ENCODE measurements around the gene LCN6.

LCN6 gene

GRCh38 chr9:136720251-136720897, 28.0 kb downstream of the LCN6 start:
- peaks cover 0 to 23% of the 10 kb centered on the region in 2 donors for H3K4me1 ChIP-seq (ENCODE audit: control insufficient read depth in 1 of 2, insufficient read depth in 2 of 2, low read length in 2 of 2)

GRCh38 chr9:136719195-136719880, 29.0 kb downstream of the LCN6 start:
- peaks cover 0 to 20% of the 10 kb centered on the region in 2 donors for H3K4me1 ChIP-seq (ENCODE audit: control insufficient read depth in 1 of 2, insufficient read depth in 2 of 2, low read length in 2 of 2)
- H3K9me3 ChIP-seq (ENCODE audit: control insufficient read depth in 1 of 2, low read length in 2 of 2): no peaks in the 10 kb centered on the region
- peaks cover 10 to 33% of the 10 kb centered on the region in 2 donors for H3K36me3 ChIP-seq (ENCODE audit: control insufficient read depth in 1 of 2, insufficient read depth in 2 of 2, low read length in 2 of 2)
- H3K4me3 ChIP-seq (ENCODE audit: low read depth in 1 of 2, low read length in 2 of 2): no peak overlapping the region
- H3K27me3 ChIP-seq (ENCODE audit: low read depth, low read length): no peaks in the 10 kb centered on the region
- H3K27ac ChIP-seq (ENCODE audit: low read length): no peak overlapping the region

More at GRCh38 chr9:136720251-136720897, 28.0 kb downstream of the LCN6 start:
- H3K27ac ChIP-seq (ENCODE audit: low read length): peak overlapping the region; percentile 31
- no peaks in the 10 kb centered on the region for H3K27me3 ChIP-seq (ENCODE audit: low read depth, low read length)
- no peak overlapping the region for H3K4me3 ChIP-seq (ENCODE audit: low read depth in 1 of 2, low read length in 2 of 2)
- H3K36me3 ChIP-seq (ENCODE audit: control insufficient read depth in 1 of 2, insufficient read depth in 2 of 2, low read length in 2 of 2): peaks cover 11 to 39% of the 10 kb centered on the region in 2 donors
- no peaks in the 10 kb centered on the region for H3K9me3 ChIP-seq (ENCODE audit: control insufficient read depth in 1 of 2, low read length in 2 of 2)

GRCh38 chr9:136718345-136719194, 29.8 kb downstream of the LCN6 start:
- no peak overlapping the region for H3K4me3 ChIP-seq (ENCODE audit: low read depth in 1 of 2, low read length in 2 of 2)
- peaks cover 0 to 20% of the 10 kb centered on the region in 2 donors for H3K4me1 ChIP-seq (ENCODE audit: control insufficient read depth in 1 of 2, insufficient read depth in 2 of 2, low read length in 2 of 2)
- H3K9me3 ChIP-seq (ENCODE audit: control insufficient read depth in 1 of 2, low read length in 2 of 2): no peaks in the 10 kb centered on the region
- no peak overlapping the region for H3K27ac ChIP-seq (ENCODE audit: low read length)
- H3K27me3 ChIP-seq (ENCODE audit: low read depth, low read length): peaks cover 5% of the 10 kb centered on the region
- H3K36me3 ChIP-seq (ENCODE audit: control insufficient read depth in 1 of 2, insufficient read depth in 2 of 2, low read length in 2 of 2): peaks cover 2 to 25% of the 10 kb centered on the region in 2 donors

- Histone ChIP-seq H3K4me1 (ENCODE audit: control insufficient read depth in 1 of 2, insufficient read depth in 2 of 2, low read length in 2 of 2) (peaks cover 0 to 31% of the 10 kb centered on the region in 2 donors), H3K36me3 (ENCODE audit: control insufficient read depth in 1 of 2, insufficient read depth in 2 of 2, low read length in 2 of 2) (peaks cover 0 to 14% of the 10 kb centered on the region in 2 donors), H3K27me3 (ENCODE audit: low read depth, low read length) (peaks cover 13% of the 10 kb centered on the region), H3K27ac (ENCODE audit: low read length) (no peak overlapping the region), H3K4me3 (ENCODE audit: low read depth in 1 of 2, low read length in 2 of 2) (no peak overlapping the region), H3K9me3 (ENCODE audit: control insufficient read depth in 1 of 2, low read length in 2 of 2) (no peaks in the 10 kb centered on the region)
Measured at GRCh38 chr9:136717399-136717798, 30.9 kb downstream of the LCN6 start.

- Histone ChIP-seq H3K36me3 (ENCODE audit: control insufficient read depth in 1 of 2, insufficient read depth in 2 of 2, low read length in 2 of 2) (no peaks in the 10 kb centered on the region), H3K27ac (ENCODE audit: low read length) (no peak overlapping the region), H3K4me3 (ENCODE audit: low read depth in 1 of 2, low read length in 2 of 2) (no peak overlapping the region), H3K9me3 (ENCODE audit: control insufficient read depth in 1 of 2, low read length in 2 of 2) (no peaks in the 10 kb centered on the region), H3K4me1 (ENCODE audit: control insufficient read depth in 1 of 2, insufficient read depth in 2 of 2, low read length in 2 of 2) (peaks cover 0 to 25% of the 10 kb centered on the region in 2 donors), H3K27me3 (ENCODE audit: low read depth, low read length) (peaks cover 13% of the 10 kb centered on the region)
Measured at GRCh38 chr9:136714893-136715274, 33.4 kb downstream of the LCN6 start.

GRCh38 chr9:136714096-136714892, 34.0 kb downstream of the LCN6 start:
- H3K4me3 ChIP-seq (ENCODE audit: low read depth in 1 of 2, low read length in 2 of 2): no peak overlapping the region
- H3K27me3 ChIP-seq (ENCODE audit: low read depth, low read length): peaks cover 13% of the 10 kb centered on the region
- H3K27ac ChIP-seq (ENCODE audit: low read length): no peak overlapping the region

GRCh38 chr9:136713550-136713949, 34.8 kb downstream of the LCN6 start:
- H3K4me1 ChIP-seq (ENCODE audit: control insufficient read depth in 1 of 2, insufficient read depth in 2 of 2, low read length in 2 of 2): peaks cover 0 to 17% of the 10 kb centered on the region in 2 donors
- peak overlapping the region in 1 of 2 donors; percentile 55 for H3K4me3 ChIP-seq (ENCODE audit: low read depth in 1 of 2, low read length in 2 of 2)
- H3K27me3 ChIP-seq (ENCODE audit: low read depth, low read length): peaks cover 13% of the 10 kb centered on the region
- no peaks in the 10 kb centered on the region for H3K9me3 ChIP-seq (ENCODE audit: control insufficient read depth in 1 of 2, low read length in 2 of 2)
- no peak overlapping the region for H3K27ac ChIP-seq (ENCODE audit: low read length)
- H3K36me3 ChIP-seq (ENCODE audit: control insufficient read depth in 1 of 2, insufficient read depth in 2 of 2, low read length in 2 of 2): no peaks in the 10 kb centered on the region

More at GRCh38 chr9:136714096-136714892, 34.0 kb downstream of the LCN6 start:
- Histone ChIP-seq H3K36me3 (ENCODE audit: control insufficient read depth in 1 of 2, insufficient read depth in 2 of 2, low read length in 2 of 2) (no peaks in the 10 kb centered on the region), H3K9me3 (ENCODE audit: control insufficient read depth in 1 of 2, low read length in 2 of 2) (no peaks in the 10 kb centered on the region), H3K4me1 (ENCODE audit: control insufficient read depth in 1 of 2, insufficient read depth in 2 of 2, low read length in 2 of 2) (peaks cover 0 to 19% of the 10 kb centered on the region in 2 donors)

- H3K27ac ChIP-seq (ENCODE audit: low read length): no peak overlapping the region
- H3K4me1 ChIP-seq (ENCODE audit: control insufficient read depth in 1 of 2, insufficient read depth in 2 of 2, low read length in 2 of 2): peaks cover 0 to 17% of the 10 kb centered on the region in 2 donors
- H3K36me3 ChIP-seq (ENCODE audit: control insufficient read depth in 1 of 2, insufficient read depth in 2 of 2, low read length in 2 of 2): no peaks in the 10 kb centered on the region
- H3K27me3 ChIP-seq (ENCODE audit: low read depth, low read length): peaks cover 13% of the 10 kb centered on the region
- H3K4me3 ChIP-seq (ENCODE audit: low read depth in 1 of 2, low read length in 2 of 2): peak overlapping the region in 1 of 2 donors; percentile 55
- H3K9me3 ChIP-seq (ENCODE audit: control insufficient read depth in 1 of 2, low read length in 2 of 2): no peaks in the 10 kb centered on the region
Measured at GRCh38 chr9:136712690-136713544, 35.4 kb downstream of the LCN6 start.

GRCh38 chr9:136711751-136712689, 36.3 kb downstream of the LCN6 start, which contains the start of gene DIPK1B:
Gene DIPK1B (plus strand): TSS chr9:136712572. CDS start chr9:136712666, 94 bp downstream.
- Histone ChIP-seq H3K4me3 (ENCODE audit: low read depth in 1 of 2, low read length in 2 of 2) (peak within 1 kb of the TSS in 1 of 2 donors; percentile 57), H3K9me3 (ENCODE audit: control insufficient read depth in 1 of 2, low read length in 2 of 2) (no peaks in the 10 kb centered on the region), H3K27me3 (ENCODE audit: low read depth, low read length) (peaks cover 13% of the 10 kb centered on the region), H3K4me1 (ENCODE audit: control insufficient read depth in 1 of 2, insufficient read depth in 2 of 2, low read length in 2 of 2) (peaks cover 0 to 17% of the 10 kb centered on the region in 2 donors), H3K36me3 (ENCODE audit: control insufficient read depth in 1 of 2, insufficient read depth in 2 of 2, low read length in 2 of 2) (no peaks in the 10 kb centered on the region), H3K27ac (ENCODE audit: low read length) (no peak within 1 kb of the TSS)

All from muscle layer of duodenum (tissue), 2 donors.